ENCODE measurements around the gene ALKAL2. TPM values are rescaled to one million over a fixed set of nuclear protein-coding genes. Genes with fewer than 3 reads are reported as not detected.

Gene ALKAL2
- total and polyA plus RNA-seq, 3 donors from 2014 or later, result 29.6 to 69.4 (median 46.9) TPM

- intact Hi-C loops (cut with DNase I; ENCODE audit: low total_unique reads), result no loop called here
- Histone ChIP-seq H3K27me3 (no peaks in the 10 kb centered on the region), H3K36me3 (ENCODE audit: low read depth, missing control alignments) (no peaks in the 10 kb centered on the region), H3K4me1 (no peaks in the 10 kb centered on the region), H3K9me3 (no peaks in the 10 kb centered on the region), H3K4me3 (no peak overlapping the region), H3K27ac (no peak overlapping the region)
- no peak for DNase-seq
- TF ChIP-seq CTCF (IDR thresholded peaks at IDR 0.05) (no peak), POLR2A (IDR thresholded peaks at IDR 0.05) (no peak)
- 92 to 93% methylated on average over 3 of the region's 3 CpGs for WGBS, 2 donors
These were observed 30.5 kb downstream of the ALKAL2 start for GRCh38 chr2:257429-257828.

- Histone ChIP-seq H3K27ac (no peak overlapping the region), H3K36me3 (ENCODE audit: low read depth, missing control alignments) (no peaks in the 10 kb centered on the region), H3K4me3 (no peak overlapping the region), H3K27me3 (no peaks in the 10 kb centered on the region), H3K9me3 (no peaks in the 10 kb centered on the region), H3K4me1 (no peaks in the 10 kb centered on the region)
- no peak for TF ChIP-seq POLR2A (IDR thresholded peaks at IDR 0.05)
- TF ChIP-seq CTCF (IDR thresholded peaks at IDR 0.05), result no peak
- WGBS, 2 donors, result 66 to 83% methylated on average over 3 of the region's 3 CpGs
- no peak for DNase-seq
- intact Hi-C loops (cut with DNase I; ENCODE audit: low total_unique reads), result no loop called here
These were observed 31.8 kb downstream of the ALKAL2 start for GRCh38 chr2:256094-256493.

- no peak for TF ChIP-seq CTCF (IDR thresholded peaks at IDR 0.05)
- 95 to 98% methylated on average over 2 of the region's 2 CpGs for WGBS, 2 donors
- Histone ChIP-seq H3K4me3 (no peak overlapping the region), H3K36me3 (ENCODE audit: low read depth, missing control alignments) (no peaks in the 10 kb centered on the region), H3K27ac (no peak overlapping the region), H3K9me3 (no peaks in the 10 kb centered on the region), H3K27me3 (no peaks in the 10 kb centered on the region), H3K4me1 (no peaks in the 10 kb centered on the region)
- DNase-seq, result no peak
- intact Hi-C loops (cut with DNase I; ENCODE audit: low total_unique reads), result no loop called here
These were observed 32.7 kb downstream of the ALKAL2 start for GRCh38 chr2:255195-255594.

GRCh38 chr2:254241-254640, 33.6 kb downstream of the ALKAL2 start:
- Histone ChIP-seq H3K27me3 (no peaks in the 10 kb centered on the region), H3K27ac (no peak overlapping the region), H3K4me3 (no peak overlapping the region), H3K4me1 (no peaks in the 10 kb centered on the region), H3K9me3 (no peaks in the 10 kb centered on the region), H3K36me3 (ENCODE audit: low read depth, missing control alignments) (no peaks in the 10 kb centered on the region)
- no peak for DNase-seq
- TF ChIP-seq CTCF (IDR thresholded peaks at IDR 0.05), result no peak
- no peak for TF ChIP-seq POLR2A (IDR thresholded peaks at IDR 0.05)
- intact Hi-C loops (cut with DNase I; ENCODE audit: low total_unique reads), result no loop called here
- WGBS, 2 donors, result 87 to 88% methylated on average over 7 of the region's 7 CpGs

- H3K4me3 ChIP-seq, result no peak overlapping the region
- H3K27me3 ChIP-seq, result no peaks in the 10 kb centered on the region
- TF ChIP-seq CTCF (IDR thresholded peaks at IDR 0.05), result no peak
- TF ChIP-seq POLR2A (IDR thresholded peaks at IDR 0.05), result no peak
- no peaks in the 10 kb centered on the region for H3K36me3 ChIP-seq (ENCODE audit: low read depth, missing control alignments)
- no peaks in the 10 kb centered on the region for H3K4me1 ChIP-seq
- H3K9me3 ChIP-seq, result no peaks in the 10 kb centered on the region
- intact Hi-C loops (cut with DNase I; ENCODE audit: low total_unique reads), result no loop called here
- H3K27ac ChIP-seq, result no peak overlapping the region
- WGBS, 2 donors, result 86 to 87% methylated on average over 8 of the region's 8 CpGs
- DNase-seq, result no peak
These were observed 34.7 kb downstream of the ALKAL2 start for GRCh38 chr2:253202-253638.
